ENCODE results near the gene LRRC57. TPM values are rescaled to one million over a fixed set of nuclear protein-coding genes. Genes with fewer than 3 reads are reported as not detected.
A peak's percentile ranks its signal among the peaks of the same experiment; 100 is the strongest.

Gene LRRC57
- total RNA-seq, 1 experiment from 2014 or later: 22.7 TPM

DNA sequence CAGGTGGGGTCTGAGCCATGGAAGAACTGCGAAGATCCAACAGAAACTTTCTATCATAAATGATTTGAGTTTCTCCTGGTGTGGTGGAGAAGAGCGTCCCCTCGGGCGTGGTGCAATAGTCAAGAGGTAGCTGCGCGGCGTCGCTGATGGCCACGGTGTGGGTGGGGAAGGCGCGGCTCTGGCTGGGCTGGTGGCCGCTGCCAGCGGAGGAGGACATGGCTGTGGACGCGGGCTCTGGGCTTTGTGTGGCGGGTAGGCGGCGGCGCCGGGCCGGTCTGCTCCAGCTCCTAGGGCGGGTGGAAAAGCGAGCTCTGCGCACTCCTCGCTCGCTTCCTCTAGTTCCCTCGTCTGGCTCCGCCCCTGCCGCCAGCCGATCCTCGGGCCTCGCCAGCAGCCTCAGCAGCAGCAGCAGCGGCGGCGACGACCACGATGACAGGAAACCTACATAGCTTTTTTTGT lies 32.7 kb upstream of the LRRC57 start:
- Histone ChIP-seq H3K79me2 (ENCODE audit: low read depth) (no peaks in the 10 kb centered on the region), H3K9me3 (ENCODE audit: insufficient read depth, low read depth) (no peaks in the 10 kb centered on the region), H3K36me3 (ENCODE audit: low read depth) (no peaks in the 10 kb centered on the region), H3K4me2 (peak overlapping the region; percentile 66), H3F3A (ENCODE audit: insufficient read depth, low read depth) (no peaks in the 10 kb centered on the region), H3K27me3 (ENCODE audit: insufficient read depth, low read depth) (peaks cover 12% of the 10 kb centered on the region), H3K9me2 (ENCODE audit: insufficient read depth) (no peaks in the 10 kb centered on the region), H3K4me3 (peak overlapping the region; percentile 41; the same call in 1 of the 2 replicates), H4K20me1 (ENCODE audit: insufficient read depth) (no peaks in the 10 kb centered on the region), H3K27ac (no peak overlapping the region), H3K4me1 (replicated peaks; ENCODE audit: insufficient read depth) (no peaks in the 10 kb centered on the region), H2AFZ (no peak overlapping the region)
- peak; percentile 35 to 68 for DNase-seq
- intact Hi-C loops (cut with micrococcal nuclease; ENCODE audit: unreplicated experiment): no loop called here
- CTCF ChIA-PET: no interaction called here
- BruUV-seq (replicated peaks): no TSS peak
- TF ChIP-seq, protein P1, sequence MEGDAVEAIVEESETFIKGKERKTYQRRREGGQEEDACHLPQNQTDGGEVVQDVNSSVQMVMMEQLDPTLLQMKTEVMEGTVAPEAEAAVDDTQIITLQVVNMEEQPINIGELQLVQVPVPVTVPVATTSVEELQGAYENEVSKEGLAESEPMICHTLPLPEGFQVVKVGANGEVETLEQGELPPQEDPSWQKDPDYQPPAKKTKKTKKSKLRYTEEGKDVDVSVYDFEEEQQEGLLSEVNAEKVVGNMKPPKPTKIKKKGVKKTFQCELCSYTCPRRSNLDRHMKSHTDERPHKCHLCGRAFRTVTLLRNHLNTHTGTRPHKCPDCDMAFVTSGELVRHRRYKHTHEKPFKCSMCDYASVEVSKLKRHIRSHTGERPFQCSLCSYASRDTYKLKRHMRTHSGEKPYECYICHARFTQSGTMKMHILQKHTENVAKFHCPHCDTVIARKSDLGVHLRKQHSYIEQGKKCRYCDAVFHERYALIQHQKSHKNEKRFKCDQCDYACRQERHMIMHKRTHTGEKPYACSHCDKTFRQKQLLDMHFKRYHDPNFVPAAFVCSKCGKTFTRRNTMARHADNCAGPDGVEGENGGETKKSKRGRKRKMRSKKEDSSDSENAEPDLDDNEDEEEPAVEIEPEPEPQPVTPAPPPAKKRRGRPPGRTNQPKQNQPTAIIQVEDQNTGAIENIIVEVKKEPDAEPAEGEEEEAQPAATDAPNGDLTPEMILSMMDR (conservative IDR thresholded peaks at IDR 0.05): no peak
- TF ChIP-seq EZH2 (IDR thresholded peaks at IDR 0.05; ENCODE audit: low read depth): no peak
- POLR2A ChIA-PET (ENCODE audit: unreplicated experiment): interaction anchor here (0.6 kb wide), 1 partner anchor 416 kb away, joined by 3 read pairs; no protein-coding TSS in a partner anchor

DNA sequence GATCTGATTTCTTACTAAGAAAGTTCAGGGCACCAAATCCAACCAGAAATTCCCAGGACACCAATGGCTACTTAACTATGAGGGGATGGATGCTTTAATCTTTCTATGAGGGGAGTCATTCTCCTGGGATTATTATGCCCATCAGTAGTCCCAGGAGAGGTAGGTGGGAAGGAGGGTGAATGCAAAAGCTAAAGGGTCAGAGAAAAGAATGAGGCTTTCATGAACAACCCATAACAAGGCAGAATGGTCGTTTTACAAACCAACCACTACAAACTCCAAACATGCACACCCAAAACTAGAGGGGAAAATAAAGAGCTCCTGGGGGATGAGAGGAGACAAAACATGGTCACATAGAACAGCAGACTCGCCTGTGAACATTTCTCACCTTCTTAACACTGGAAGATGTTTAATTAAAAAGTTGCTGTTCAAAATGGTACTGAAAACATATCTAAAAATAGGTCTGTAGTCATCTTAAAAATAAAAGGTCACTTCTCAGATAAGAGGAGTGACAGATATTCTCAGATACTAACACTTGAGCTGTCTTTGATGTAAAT lies 30.5 kb upstream of the LRRC57 start:
- intact Hi-C loops (cut with micrococcal nuclease; ENCODE audit: unreplicated experiment): no loop called here
- H3K79me2 ChIP-seq (ENCODE audit: low read depth): no peaks in the 10 kb centered on the region
- H3K27ac ChIP-seq: no peak overlapping the region
- H3K36me3 ChIP-seq (ENCODE audit: low read depth): no peaks in the 10 kb centered on the region
- BruUV-seq (replicated peaks): no TSS peak
- no peak for TF ChIP-seq EZH2 (IDR thresholded peaks at IDR 0.05; ENCODE audit: low read depth)
- TF ChIP-seq, protein P1 (conservative IDR thresholded peaks at IDR 0.05): no peak
- no peak for DNase-seq
- no peak overlapping the region for H3K4me3 ChIP-seq
- H3K27me3 ChIP-seq (ENCODE audit: insufficient read depth, low read depth): peaks cover 16% of the 10 kb centered on the region
- no peak overlapping the region for H3K4me2 ChIP-seq
- H4K20me1 ChIP-seq (ENCODE audit: insufficient read depth): no peaks in the 10 kb centered on the region
- ChIA-PET POLR2A (ENCODE audit: unreplicated experiment) (no interaction called here), CTCF (no interaction called here)
- H2AFZ ChIP-seq: no peak overlapping the region
- H3K9me2 ChIP-seq (ENCODE audit: insufficient read depth): no peaks in the 10 kb centered on the region
- no peaks in the 10 kb centered on the region for H3F3A ChIP-seq (ENCODE audit: insufficient read depth, low read depth)
- H3K9me3 ChIP-seq (ENCODE audit: insufficient read depth, low read depth): no peaks in the 10 kb centered on the region
- no peaks in the 10 kb centered on the region; the same call in 1 of the 2 replicates for H3K4me1 ChIP-seq (replicated peaks; ENCODE audit: insufficient read depth)

DNA sequence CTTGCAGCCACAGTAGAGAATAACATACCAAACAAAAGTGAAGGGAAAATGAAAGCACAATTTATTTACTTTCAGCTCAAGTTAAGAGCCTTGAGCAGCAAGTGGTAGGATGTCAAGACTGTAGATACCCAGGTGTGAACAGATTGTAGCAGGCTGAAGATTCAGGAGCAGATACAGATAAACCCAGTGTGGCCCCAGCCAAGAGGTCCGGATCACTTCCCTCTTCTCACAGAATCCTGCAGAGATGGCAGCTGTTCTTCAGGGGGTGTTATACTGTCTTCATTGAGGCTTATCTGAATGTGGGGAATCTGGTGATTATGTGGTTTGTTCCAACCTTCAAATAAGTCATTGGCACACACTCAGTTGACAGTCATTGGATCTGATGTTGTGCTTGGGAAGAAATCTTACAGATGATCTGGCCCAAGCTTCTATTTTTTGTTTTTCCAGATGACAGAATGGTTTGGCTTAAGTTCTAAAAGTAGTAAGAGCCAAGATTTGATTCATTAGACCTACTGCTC lies 29.0 kb upstream of the LRRC57 start:
- Histone ChIP-seq H3K4me1 (replicated peaks; ENCODE audit: insufficient read depth) (no peaks in the 10 kb centered on the region; the same call in 1 of the 2 replicates), H2AFZ (no peak overlapping the region), H3K79me2 (ENCODE audit: low read depth) (no peaks in the 10 kb centered on the region), H3K36me3 (ENCODE audit: low read depth) (no peaks in the 10 kb centered on the region), H4K20me1 (ENCODE audit: insufficient read depth) (no peaks in the 10 kb centered on the region), H3K4me2 (no peak overlapping the region), H3K9me2 (ENCODE audit: insufficient read depth) (no peaks in the 10 kb centered on the region), H3K4me3 (no peak overlapping the region), H3K27ac (no peak overlapping the region), H3K27me3 (ENCODE audit: insufficient read depth, low read depth) (peaks cover 16% of the 10 kb centered on the region), H3K9me3 (ENCODE audit: insufficient read depth, low read depth) (no peaks in the 10 kb centered on the region), H3F3A (ENCODE audit: insufficient read depth, low read depth) (no peaks in the 10 kb centered on the region)
- no peak for DNase-seq
- intact Hi-C loops (cut with micrococcal nuclease; ENCODE audit: unreplicated experiment): no loop called here
- CTCF ChIA-PET: no interaction called here
- POLR2A ChIA-PET (ENCODE audit: unreplicated experiment): no interaction called here
- TF ChIP-seq EZH2 (IDR thresholded peaks at IDR 0.05; ENCODE audit: low read depth): no peak
- TF ChIP-seq, protein P1 (conservative IDR thresholded peaks at IDR 0.05): no peak
- no TSS peak for BruUV-seq (replicated peaks)
